IPS-18a (cell line): ENCODE data around the gene NRG4.
"Not testable (repeated sequence)": the region's sequence is repeated elsewhere in the genome, so short reads cannot be mapped to it uniquely, and the experiment has no call there.

Experiments used
- H3K27ac ChIP-seq: one replicate; pipeline ENCODE4 v1.5.1; 2013; ENCODE audit warnings: low read length
- H3K27me3 ChIP-seq: one replicate; pipeline ENCODE4 v1.6.1; 2013; ENCODE audit warnings: mild to moderate bottlenecking, low read length; ENCODE audit not compliant: control insufficient read depth, insufficient read depth
- H3K36me3 ChIP-seq: one replicate; pipeline ENCODE4 v1.6.1; 2013; ENCODE audit warnings: low read depth, low read length; ENCODE audit not compliant: control insufficient read depth
- H3K4me1 ChIP-seq: one replicate; pipeline ENCODE4 v1.6.1; 2013; ENCODE audit warnings: low read depth, low read length; ENCODE audit not compliant: control insufficient read depth
- H3K4me3 ChIP-seq: one replicate; pipeline ENCODE4 v1.5.1; 2013; ENCODE audit warnings: low read length
- H3K9ac ChIP-seq: one replicate; pipeline ENCODE4 v1.6.1; 2013; ENCODE audit warnings: mild to moderate bottlenecking, low read length, moderate library complexity
- H3K9me3 ChIP-seq: one replicate; pipeline ENCODE4 v1.6.1; 2013; ENCODE audit warnings: low read depth, low read length; ENCODE audit not compliant: control insufficient read depth

NRG4 gene, protein sequence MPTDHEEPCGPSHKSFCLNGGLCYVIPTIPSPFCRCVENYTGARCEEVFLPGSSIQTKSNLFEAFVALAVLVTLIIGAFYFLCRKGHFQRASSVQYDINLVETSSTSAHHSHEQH

DNA sequence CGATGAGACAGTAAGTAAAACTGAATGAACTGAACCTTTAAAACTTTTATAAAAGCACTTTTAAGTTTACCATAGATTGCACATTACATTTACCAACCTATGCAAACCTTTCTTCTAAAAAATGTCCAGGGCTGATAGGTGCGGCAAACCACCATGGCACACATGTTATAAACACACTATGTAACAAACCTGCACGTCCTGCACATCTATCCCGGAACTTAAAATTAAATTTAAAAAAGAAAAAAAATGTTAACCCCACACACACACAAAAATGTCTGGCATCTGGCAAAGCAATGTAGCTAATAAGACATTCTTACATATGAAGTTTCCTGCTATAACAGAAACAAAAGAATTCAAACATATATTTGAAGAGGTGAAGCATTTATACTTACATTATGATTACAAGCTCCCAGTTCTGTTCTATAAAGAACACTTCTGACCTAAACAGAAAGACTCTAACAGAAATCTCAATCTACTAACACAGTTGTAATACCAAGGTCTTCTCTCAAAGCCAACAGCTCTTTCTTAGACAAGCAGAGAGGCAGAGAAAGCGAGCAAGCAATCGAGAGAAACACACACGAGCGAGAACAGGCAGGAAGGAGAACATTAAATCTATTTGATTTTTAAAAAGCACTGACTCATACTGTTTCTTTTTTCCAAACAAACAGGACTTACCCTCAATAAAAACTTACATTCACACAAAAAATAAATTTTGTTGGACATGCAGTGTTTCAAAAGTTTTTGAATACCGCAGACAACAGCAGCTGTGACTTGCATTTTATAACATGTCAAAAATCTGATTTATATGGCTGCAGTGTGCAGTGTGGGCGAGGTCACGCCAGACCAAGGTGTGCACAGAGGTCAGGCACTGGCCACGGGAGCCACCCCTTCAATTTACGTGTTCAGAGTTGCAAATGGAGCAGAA lies at the start of gene NRG4:
TSS of gene NRG4 (minus strand) at position 798 of the 925 bp plus-strand sequence. CDS start 1,194 bp downstream, outside the sequence.
- H3K36me3 ChIP-seq, result no peaks in the 10 kb centered on the region
- no peaks in the 10 kb centered on the region for H3K9me3 ChIP-seq
- no peak within 1 kb of the TSS for H3K9ac ChIP-seq
- H3K27me3 ChIP-seq, result no peaks in the 10 kb centered on the region
- H3K4me1 ChIP-seq, result no peaks in the 10 kb centered on the region
- H3K4me3 ChIP-seq, result no peak within 1 kb of the TSS
- no peak within 1 kb of the TSS for H3K27ac ChIP-seq

DNA sequence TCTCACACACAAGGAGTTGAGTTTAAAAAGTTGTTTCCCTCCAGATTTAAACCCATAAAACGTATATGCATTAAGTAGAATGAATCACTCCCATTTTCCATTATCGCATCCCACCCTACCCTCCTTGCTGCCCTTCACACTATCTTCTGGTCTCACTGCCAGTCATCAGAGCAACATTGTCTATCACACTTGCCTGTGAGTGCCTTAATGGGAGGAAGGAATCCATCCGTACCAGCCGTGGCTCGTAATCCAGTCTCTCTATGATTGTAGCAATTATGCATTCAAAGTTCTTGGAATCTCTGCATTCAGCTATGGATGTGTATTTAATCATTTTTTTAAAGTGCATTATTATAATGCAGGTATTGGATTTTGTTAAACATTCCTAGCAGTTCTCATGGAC lies 49.5 kb upstream of the NRG4 start:
- Histone ChIP-seq H3K36me3 (no peaks in the 10 kb centered on the region), H3K9me3 (no peaks in the 10 kb centered on the region), H3K4me3 (no peak overlapping the region), H3K27me3 (peaks cover 27% of the 10 kb centered on the region), H3K4me1 (peaks cover 40% of the 10 kb centered on the region), H3K9ac (no peak overlapping the region), H3K27ac (no peak overlapping the region)

DNA sequence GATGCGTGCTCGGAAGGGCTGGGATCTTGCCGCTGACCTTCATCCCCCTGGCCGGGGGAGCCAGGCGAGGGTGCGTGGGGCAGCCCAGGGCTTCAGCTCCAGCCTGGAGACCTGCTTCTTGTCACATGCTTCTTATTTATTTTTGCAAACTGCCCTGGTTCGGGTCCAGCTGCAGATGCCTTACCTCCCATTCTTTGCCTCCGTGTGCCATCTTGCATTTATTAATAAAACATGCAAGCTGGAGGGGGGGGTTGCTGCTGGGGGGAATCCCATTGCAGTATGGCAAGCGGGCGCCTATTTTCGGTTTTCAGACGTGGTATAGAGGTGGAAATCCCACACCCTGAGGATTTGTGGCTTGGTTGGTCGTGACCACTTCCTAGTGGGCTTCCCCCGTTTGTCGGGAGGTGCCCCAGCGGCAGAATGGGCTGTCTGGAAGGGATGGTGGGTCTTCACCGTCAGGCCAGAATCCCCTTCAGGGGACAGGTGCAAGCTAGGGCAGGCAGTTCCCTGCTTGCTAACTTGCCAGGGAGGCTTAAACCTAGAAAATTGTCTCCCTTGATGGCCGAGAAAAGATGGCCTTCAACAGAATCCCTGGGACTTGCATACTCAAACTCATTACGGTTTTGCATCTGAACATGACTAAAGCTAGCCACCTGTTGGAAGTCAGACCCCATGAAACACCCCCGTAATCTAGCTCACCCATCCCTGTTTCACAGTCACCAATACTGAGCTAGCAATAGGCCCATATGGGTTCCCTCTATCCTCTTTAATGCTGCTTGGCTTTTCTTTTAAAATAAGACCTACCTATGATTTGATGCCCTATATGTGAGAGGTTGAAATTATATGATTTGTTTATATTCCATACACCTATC lies 48.1 kb upstream of the NRG4 start:
- H3K27me3 ChIP-seq, result peaks cover 27% of the 10 kb centered on the region
- H3K9me3 ChIP-seq, result no peaks in the 10 kb centered on the region
- H3K36me3 ChIP-seq, result no peaks in the 10 kb centered on the region
- H3K4me3 ChIP-seq, result peak overlapping the region; percentile 83
- peak overlapping the region; percentile 21 for H3K9ac ChIP-seq
- peaks cover 37% of the 10 kb centered on the region for H3K4me1 ChIP-seq
- no peak overlapping the region for H3K27ac ChIP-seq

DNA sequence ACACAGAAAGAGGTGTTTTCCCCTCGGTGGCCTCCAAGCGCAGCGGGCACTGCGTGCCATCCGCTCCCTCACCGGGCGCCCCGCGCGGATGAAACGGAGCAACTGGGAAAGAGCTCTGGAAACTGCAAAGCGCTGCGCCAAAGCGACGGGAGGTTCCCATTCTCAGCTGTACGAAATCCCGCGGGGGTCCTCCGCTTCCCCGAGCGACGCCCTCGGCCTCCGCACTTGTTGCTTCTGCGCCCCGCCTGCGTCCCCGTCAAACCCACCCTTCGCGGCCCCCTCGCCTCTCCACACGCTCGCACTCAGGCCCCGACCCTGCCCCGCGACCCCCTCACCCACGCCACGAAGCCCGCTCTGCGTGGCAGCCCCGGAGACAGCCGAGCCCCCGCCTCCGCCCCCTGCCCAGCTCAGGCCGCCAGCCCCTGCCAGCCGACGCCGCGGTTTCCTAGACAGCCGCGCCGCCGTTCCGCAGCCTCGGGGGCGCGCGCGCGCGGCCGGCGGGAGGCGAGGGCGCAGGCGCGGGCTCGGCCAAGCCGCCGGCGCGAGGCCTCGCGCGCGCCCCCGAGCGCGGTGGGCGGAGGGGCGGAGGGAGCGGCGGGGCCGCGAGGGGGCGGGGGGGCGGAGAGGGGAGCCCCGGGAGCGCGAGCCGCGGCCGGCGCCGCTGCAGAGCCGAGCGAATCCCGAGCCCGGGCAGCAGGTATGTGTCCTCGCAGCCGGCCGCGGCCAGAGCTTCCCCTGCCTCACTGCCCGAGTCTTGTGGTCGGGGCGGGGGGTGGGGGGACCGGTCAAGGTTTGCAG lies 47.3 kb upstream of the NRG4 start, which contains the start of gene TMEM266:
TSS of gene TMEM266 (plus strand) at position 666 of the 798 bp plus-strand sequence. CDS start 74,279 bp downstream, outside the sequence.
- H3K27me3 ChIP-seq, result peaks cover 27% of the 10 kb centered on the region
- H3K4me3 ChIP-seq, result peak within 1 kb of the TSS; percentile 83
- no peak within 1 kb of the TSS for H3K27ac ChIP-seq
- peak within 1 kb of the TSS; percentile 21 for H3K9ac ChIP-seq
- peaks cover 29% of the 10 kb centered on the region for H3K4me1 ChIP-seq
- no peaks in the 10 kb centered on the region for H3K9me3 ChIP-seq
- no peaks in the 10 kb centered on the region for H3K36me3 ChIP-seq

DNA sequence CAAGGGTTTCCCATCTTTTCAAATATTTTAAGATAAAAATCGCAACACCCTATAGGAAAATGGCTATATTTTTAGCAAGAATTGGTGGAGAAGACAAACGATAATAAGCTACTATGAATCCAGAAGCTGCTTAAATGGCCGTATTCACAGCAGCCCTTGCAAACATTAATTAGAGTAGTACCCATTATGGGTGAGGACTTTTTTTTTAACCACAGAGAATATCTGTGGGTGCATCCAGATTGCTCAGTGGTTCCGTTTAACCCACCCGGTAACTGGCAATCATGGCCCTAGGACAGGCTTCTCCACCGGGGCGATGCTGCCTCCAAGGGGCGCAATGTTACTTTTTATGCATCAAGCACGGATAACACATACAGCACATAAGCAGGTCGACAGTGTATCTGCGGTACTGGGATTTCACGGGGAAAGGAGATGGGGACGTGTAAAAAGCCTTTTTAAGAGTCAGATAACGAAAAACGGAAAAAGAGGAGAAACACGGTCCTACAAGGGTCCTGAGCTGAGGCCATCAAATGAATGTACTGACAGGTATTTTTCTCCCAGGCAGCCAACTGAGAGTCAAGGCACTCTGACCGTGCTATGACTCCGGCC lies 46.6 kb upstream of the NRG4 start:
- peak overlapping the region; percentile 60 for H3K4me3 ChIP-seq
- H3K27ac ChIP-seq, result no peak overlapping the region
- peaks cover 22% of the 10 kb centered on the region for H3K4me1 ChIP-seq
- H3K9me3 ChIP-seq, result no peaks in the 10 kb centered on the region
- no peaks in the 10 kb centered on the region for H3K36me3 ChIP-seq
- H3K27me3 ChIP-seq, result peaks cover 27% of the 10 kb centered on the region
- no peak overlapping the region for H3K9ac ChIP-seq

DNA sequence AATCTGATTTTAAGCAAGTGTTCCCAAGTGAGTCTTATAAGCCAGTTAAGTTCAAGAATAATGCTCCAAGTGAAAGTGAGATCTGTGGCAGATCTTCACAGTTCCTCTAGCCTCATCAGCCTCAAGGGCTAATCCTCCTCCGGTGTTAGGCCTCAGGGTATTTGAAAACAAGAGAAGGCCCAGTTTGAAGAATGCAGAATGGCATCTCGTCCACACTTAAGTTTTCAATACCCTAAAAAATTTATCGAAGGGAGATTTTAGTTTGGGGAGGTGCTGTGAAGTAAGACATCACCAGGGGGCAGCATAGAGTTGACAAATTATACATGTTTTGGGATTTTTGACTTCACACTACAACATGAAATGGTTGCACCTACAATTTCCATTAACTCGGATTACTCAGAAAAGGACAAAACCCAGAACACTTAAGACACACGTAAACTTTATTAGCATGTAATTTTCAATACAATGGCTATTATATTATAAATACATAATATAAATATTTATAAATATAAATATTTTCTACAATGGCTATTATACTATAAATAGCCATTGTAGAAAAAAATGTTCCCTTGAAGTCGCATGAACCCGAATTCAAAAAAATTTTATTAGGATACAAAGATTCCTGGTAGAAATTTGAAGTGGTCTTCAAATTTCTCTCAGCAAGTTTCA lies 45.2 kb upstream of the NRG4 start:
- Histone ChIP-seq H3K36me3 (no peaks in the 10 kb centered on the region), H3K9ac (no peak overlapping the region), H3K27me3 (peaks cover 27% of the 10 kb centered on the region), H3K4me1 (peaks cover 18% of the 10 kb centered on the region), H3K4me3 (no peak overlapping the region), H3K27ac (no peak overlapping the region), H3K9me3 (no peaks in the 10 kb centered on the region)

DNA sequence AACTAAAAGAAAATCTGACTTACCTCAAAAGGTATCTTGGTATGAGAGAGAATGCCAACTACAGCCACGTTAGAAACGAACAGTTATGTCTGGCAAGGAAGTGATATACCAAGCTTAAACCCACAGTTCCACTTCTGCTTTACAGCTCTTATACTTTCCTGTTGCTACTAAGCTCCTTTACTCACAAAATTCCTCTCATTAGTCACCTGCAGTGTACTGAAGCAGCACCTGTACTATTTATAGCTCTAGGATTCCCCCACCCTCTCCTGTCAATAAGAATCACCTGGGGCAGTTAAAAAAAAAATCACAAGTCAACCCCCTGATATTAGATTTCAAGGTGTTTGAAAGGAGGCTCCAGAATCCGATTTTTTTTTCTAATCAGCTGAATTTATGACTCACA lies 44.7 kb upstream of the NRG4 start:
- peaks cover 27% of the 10 kb centered on the region for H3K27me3 ChIP-seq
- H3K4me1 ChIP-seq, result peaks cover 18% of the 10 kb centered on the region
- H3K9ac ChIP-seq, result no peak overlapping the region
- no peaks in the 10 kb centered on the region for H3K9me3 ChIP-seq
- H3K27ac ChIP-seq, result no peak overlapping the region
- H3K36me3 ChIP-seq, result no peaks in the 10 kb centered on the region
- no peak overlapping the region for H3K4me3 ChIP-seq

DNA sequence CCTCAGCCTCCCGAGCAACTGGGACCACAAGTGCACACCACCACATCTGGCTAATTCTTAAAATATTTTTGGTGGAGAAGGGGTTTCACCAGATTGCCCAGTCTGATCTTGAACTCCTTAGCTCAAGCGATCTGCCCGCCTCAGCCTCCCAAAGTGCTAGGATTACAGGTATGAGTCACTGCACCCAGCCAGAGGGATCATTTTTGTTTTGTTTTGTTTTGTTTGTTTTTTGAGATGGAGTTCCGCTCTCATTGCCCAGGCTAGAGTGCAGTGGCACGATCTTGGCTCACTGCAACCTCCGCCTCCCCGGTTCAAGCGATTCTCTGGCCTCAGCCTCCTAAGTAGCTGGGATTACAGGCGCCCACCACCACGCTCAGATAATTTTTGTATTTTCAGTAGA lies 42.0 kb upstream of the NRG4 start:
- H3K27ac ChIP-seq, H3K9ac ChIP-seq, H3K36me3 ChIP-seq, H3K4me3 ChIP-seq, H3K9me3 ChIP-seq: not testable (repeated sequence)
- peaks cover 11% of the 10 kb centered on the region for H3K27me3 ChIP-seq
- peaks cover 12% of the 10 kb centered on the region for H3K4me1 ChIP-seq

DNA sequence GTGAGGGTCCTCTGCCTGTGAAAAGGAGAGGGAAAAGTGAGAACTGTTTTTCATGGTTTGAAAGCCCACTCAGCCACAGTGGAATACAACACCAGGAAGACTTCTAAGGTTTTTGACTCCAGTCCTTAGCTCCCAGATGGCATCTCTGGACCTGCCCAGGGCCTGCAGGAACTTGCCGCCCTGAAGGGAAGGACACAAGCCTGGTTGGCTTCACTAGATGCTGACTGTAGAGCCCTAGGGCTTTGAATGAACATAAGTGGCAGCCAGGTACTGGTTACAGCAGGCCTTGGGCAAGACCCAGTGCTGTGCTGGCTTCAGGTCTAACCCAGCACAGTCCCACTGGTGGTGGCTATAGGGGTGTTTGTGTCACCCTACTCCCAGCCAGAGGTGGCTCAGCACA lies 26.3 kb upstream of the NRG4 start:
- no peaks in the 10 kb centered on the region for H3K27me3 ChIP-seq
- H3K27ac ChIP-seq, result no peak overlapping the region
- H3K4me3 ChIP-seq, result no peak overlapping the region
- no peaks in the 10 kb centered on the region for H3K36me3 ChIP-seq
- no peaks in the 10 kb centered on the region for H3K9me3 ChIP-seq
- H3K9ac ChIP-seq, result no peak overlapping the region
- peaks cover 18% of the 10 kb centered on the region for H3K4me1 ChIP-seq

DNA sequence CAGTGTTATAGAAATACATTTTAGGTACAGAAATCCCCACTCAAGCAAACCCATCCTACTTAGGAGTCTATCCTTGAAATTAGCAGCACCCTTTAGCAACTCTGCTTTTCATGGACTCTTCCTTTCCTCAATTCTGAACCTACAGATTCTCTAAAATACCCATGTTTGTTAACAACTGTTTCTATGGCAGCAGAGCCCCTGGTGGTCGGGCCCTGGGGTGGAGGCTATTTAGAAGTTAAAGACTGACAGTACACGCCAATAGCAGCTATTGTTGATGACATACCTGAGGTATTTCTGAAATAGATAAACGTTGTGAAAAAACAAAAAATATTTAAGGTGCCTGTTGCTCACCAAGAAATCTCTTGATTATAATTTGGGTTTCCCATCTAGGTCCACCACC lies 23.4 kb upstream of the NRG4 start:
- H3K27me3 ChIP-seq, result no peaks in the 10 kb centered on the region
- peaks cover 18% of the 10 kb centered on the region for H3K4me1 ChIP-seq
- H3K9ac ChIP-seq, result peak overlapping the region; percentile 31
- H3K9me3 ChIP-seq, result no peaks in the 10 kb centered on the region
- H3K4me3 ChIP-seq, result peak overlapping the region; percentile 13
- H3K36me3 ChIP-seq, result no peaks in the 10 kb centered on the region
- H3K27ac ChIP-seq, result peak overlapping the region; percentile 30
